Memory B cell (primary cell): ENCODE results near the gene OR56A4.

Experiments
- ATAC-seq: fragments of 150-1000 bp; cut with Tn5 transposase; 2 replicates; pipeline ENCODE4 v1.10.0; 2021; ENCODE audit warnings: low read depth, mild to moderate bottlenecking, moderate library complexity
- DNase-seq, 2 donors: peaks; one replicate each; pipeline ENCODE4 v3.0.0; 2022; ENCODE audit warnings: low spot score in 2 of 2
- H3K27ac Mint-ChIP-seq: one replicate; pipeline ENCODE4 v1.8.0; 2022; ENCODE audit warnings: mild to moderate bottlenecking, moderate library complexity, mixed read lengths
- H3K27me3 Mint-ChIP-seq: one replicate; pipeline ENCODE4 v1.8.0; 2022; ENCODE audit warnings: mixed read lengths
- H3K36me3 Mint-ChIP-seq: one replicate; pipeline ENCODE4 v1.8.0; 2022; ENCODE audit warnings: mild to moderate bottlenecking, mixed read lengths
- H3K4me1 Mint-ChIP-seq: one replicate; pipeline ENCODE4 v1.8.0; 2022; ENCODE audit warnings: mixed read lengths
- H3K4me3 Mint-ChIP-seq: one replicate; pipeline ENCODE4 v1.8.0; 2022; ENCODE audit warnings: mild to moderate bottlenecking, moderate library complexity, mixed read lengths
- H3K9me3 Mint-ChIP-seq: one replicate; pipeline ENCODE4 v1.8.0; 2022; ENCODE audit warnings: mixed read lengths

Gene OR56A4

GRCh38 chr11:6006846-6007245 lies at the start of gene OR56A4:
Gene OR56A4 (minus strand): TSS chr11:6006946. CDS start chr11:6002992, 3,954 bp downstream.
- peaks cover 6% of the 10 kb centered on the region for H3K27me3 Mint-ChIP-seq

GRCh38 chr11:6055569-6055968 lies 48.8 kb upstream of the OR56A4 start:
- ATAC-seq (no peak), DNase-seq (no peak)
- no peak overlapping the region for H3K4me3 Mint-ChIP-seq
- peaks cover 1% of the 10 kb centered on the region for H3K9me3 Mint-ChIP-seq
- H3K4me1 Mint-ChIP-seq: no peaks in the 10 kb centered on the region
- no peak overlapping the region for H3K27ac Mint-ChIP-seq
- peaks cover 14% of the 10 kb centered on the region for H3K27me3 Mint-ChIP-seq
- peaks cover 2% of the 10 kb centered on the region for H3K36me3 Mint-ChIP-seq

More at GRCh38 chr11:6006846-6007245, at the start of gene OR56A4:
- H3K9me3 Mint-ChIP-seq: no peaks in the 10 kb centered on the region
- no peaks in the 10 kb centered on the region for H3K4me1 Mint-ChIP-seq
- DNase-seq (no peak), ATAC-seq (no peak)
- no peak within 1 kb of the TSS for H3K4me3 Mint-ChIP-seq
- no peaks in the 10 kb centered on the region for H3K36me3 Mint-ChIP-seq
- no peak within 1 kb of the TSS for H3K27ac Mint-ChIP-seq

GRCh38 chr11:6052374-6052773 lies 45.6 kb upstream of the OR56A4 start:
- no peak overlapping the region for H3K27ac Mint-ChIP-seq
- H3K9me3 Mint-ChIP-seq: peaks cover 1% of the 10 kb centered on the region
- peaks cover 2% of the 10 kb centered on the region for H3K36me3 Mint-ChIP-seq
- no peaks in the 10 kb centered on the region for H3K4me1 Mint-ChIP-seq
- ATAC-seq (no peak), DNase-seq (no peak)
- H3K4me3 Mint-ChIP-seq: no peak overlapping the region
- peaks cover 6% of the 10 kb centered on the region for H3K27me3 Mint-ChIP-seq

GRCh38 chr11:6040874-6041273 lies 34.1 kb upstream of the OR56A4 start:
- Mint-ChIP-seq H3K27ac (no peak overlapping the region), H3K9me3 (no peaks in the 10 kb centered on the region), H3K4me1 (no peaks in the 10 kb centered on the region), H3K36me3 (no peaks in the 10 kb centered on the region), H3K27me3 (peaks cover 7% of the 10 kb centered on the region), H3K4me3 (no peak overlapping the region)
- ATAC-seq: no peak
- DNase-seq: no peak

GRCh38 chr11:6030708-6031405 lies 24.1 kb upstream of the OR56A4 start, which contains the start of gene OR56A1:
Gene OR56A1 (minus strand): TSS chr11:6030758. CDS start chr11:6027692, 3,066 bp downstream.
- Mint-ChIP-seq H3K4me1 (no peaks in the 10 kb centered on the region), H3K36me3 (no peaks in the 10 kb centered on the region), H3K9me3 (no peaks in the 10 kb centered on the region), H3K27me3 (peaks cover 9% of the 10 kb centered on the region), H3K27ac (no peak within 1 kb of the TSS), H3K4me3 (no peak within 1 kb of the TSS)
- ATAC-seq (no peak), DNase-seq (no peak)

- Mint-ChIP-seq H3K27ac (no peak overlapping the region), H3K4me3 (no peak overlapping the region), H3K36me3 (no peaks in the 10 kb centered on the region), H3K9me3 (no peaks in the 10 kb centered on the region), H3K4me1 (no peaks in the 10 kb centered on the region), H3K27me3 (peaks cover 14% of the 10 kb centered on the region)
- no peak for DNase-seq
- no peak for ATAC-seq
Observed at GRCh38 chr11:6027501-6027900, 20.8 kb upstream of the OR56A4 start.

- no peak for ATAC-seq
- Mint-ChIP-seq H3K36me3 (no peaks in the 10 kb centered on the region), H3K4me1 (no peaks in the 10 kb centered on the region), H3K9me3 (no peaks in the 10 kb centered on the region), H3K27ac (no peak overlapping the region), H3K4me3 (no peak overlapping the region), H3K27me3 (peaks cover 14% of the 10 kb centered on the region)
- no peak for DNase-seq
Observed at GRCh38 chr11:6025056-6025455, 18.3 kb upstream of the OR56A4 start.

- no peaks in the 10 kb centered on the region for H3K4me1 Mint-ChIP-seq
- no peak overlapping the region for H3K27ac Mint-ChIP-seq
- peaks cover 17% of the 10 kb centered on the region for H3K27me3 Mint-ChIP-seq
- H3K4me3 Mint-ChIP-seq: no peak overlapping the region
- no peak for ATAC-seq
- DNase-seq: no peak
- H3K9me3 Mint-ChIP-seq: no peaks in the 10 kb centered on the region
- H3K36me3 Mint-ChIP-seq: no peaks in the 10 kb centered on the region
Observed at GRCh38 chr11:6022956-6023355, 16.2 kb upstream of the OR56A4 start.

GRCh38 chr11:6013042-6013441 lies 6.3 kb upstream of the OR56A4 start:
- ATAC-seq (no peak), DNase-seq (no peak)
- Mint-ChIP-seq H3K4me3 (no peak overlapping the region), H3K4me1 (no peaks in the 10 kb centered on the region), H3K9me3 (peaks cover 5% of the 10 kb centered on the region), H3K27me3 (peaks cover 8% of the 10 kb centered on the region), H3K27ac (no peak overlapping the region), H3K36me3 (no peaks in the 10 kb centered on the region)

- peaks cover 3% of the 10 kb centered on the region for H3K9me3 Mint-ChIP-seq
- ATAC-seq (no peak), DNase-seq (no peak)
- H3K4me1 Mint-ChIP-seq: no peaks in the 10 kb centered on the region
- H3K36me3 Mint-ChIP-seq: no peaks in the 10 kb centered on the region
- no peak overlapping the region for H3K27ac Mint-ChIP-seq
- H3K4me3 Mint-ChIP-seq: no peak overlapping the region
- peaks cover 8% of the 10 kb centered on the region for H3K27me3 Mint-ChIP-seq
Observed at GRCh38 chr11:6012035-6012668, 5.4 kb upstream of the OR56A4 start.

- DNase-seq: no peak
- H3K4me1 Mint-ChIP-seq: no peaks in the 10 kb centered on the region
- no peaks in the 10 kb centered on the region for H3K9me3 Mint-ChIP-seq
- no peak overlapping the region for H3K27ac Mint-ChIP-seq
- no peak overlapping the region for H3K4me3 Mint-ChIP-seq
- H3K27me3 Mint-ChIP-seq: peaks cover 4% of the 10 kb centered on the region
- H3K36me3 Mint-ChIP-seq: no peaks in the 10 kb centered on the region
- ATAC-seq: no peak
Observed at GRCh38 chr11:6006395-6006794, 351 bp downstream of the OR56A4 start.

- DNase-seq: no peak
- H3K4me3 Mint-ChIP-seq: no peak overlapping the region
- no peaks in the 10 kb centered on the region for H3K36me3 Mint-ChIP-seq
- H3K9me3 Mint-ChIP-seq: peaks cover 2% of the 10 kb centered on the region
- H3K27ac Mint-ChIP-seq: no peak overlapping the region
- no peaks in the 10 kb centered on the region for H3K4me1 Mint-ChIP-seq
- peaks cover 8% of the 10 kb centered on the region for H3K27me3 Mint-ChIP-seq
- no peak for ATAC-seq
Observed at GRCh38 chr11:6002202-6002699, 4.5 kb downstream of the OR56A4 start.

GRCh38 chr11:5994791-5995190 lies 12.0 kb downstream of the OR56A4 start:
- no peak overlapping the region for H3K27ac Mint-ChIP-seq
- H3K9me3 Mint-ChIP-seq: peaks cover 2% of the 10 kb centered on the region
- ATAC-seq (no peak), DNase-seq (no peak)
- no peaks in the 10 kb centered on the region for H3K4me1 Mint-ChIP-seq
- H3K27me3 Mint-ChIP-seq: peaks cover 11% of the 10 kb centered on the region
- no peak overlapping the region for H3K4me3 Mint-ChIP-seq
- H3K36me3 Mint-ChIP-seq: no peaks in the 10 kb centered on the region

- H3K4me1 Mint-ChIP-seq: no peaks in the 10 kb centered on the region
- H3K27ac Mint-ChIP-seq: no peak overlapping the region
- no peaks in the 10 kb centered on the region for H3K9me3 Mint-ChIP-seq
- no peak overlapping the region for H3K4me3 Mint-ChIP-seq
- DNase-seq (no peak), ATAC-seq (no peak)
- peaks cover 9% of the 10 kb centered on the region for H3K27me3 Mint-ChIP-seq
- no peaks in the 10 kb centered on the region for H3K36me3 Mint-ChIP-seq
Observed at GRCh38 chr11:5992604-5993251, 14.0 kb downstream of the OR56A4 start.
